ENCODE results near the gene FSTL1.
"Not testable (repeated sequence)": the region's sequence is repeated elsewhere in the genome, so short reads cannot be mapped to it uniquely, and the experiment has no call there.

FSTL1 gene

DNA sequence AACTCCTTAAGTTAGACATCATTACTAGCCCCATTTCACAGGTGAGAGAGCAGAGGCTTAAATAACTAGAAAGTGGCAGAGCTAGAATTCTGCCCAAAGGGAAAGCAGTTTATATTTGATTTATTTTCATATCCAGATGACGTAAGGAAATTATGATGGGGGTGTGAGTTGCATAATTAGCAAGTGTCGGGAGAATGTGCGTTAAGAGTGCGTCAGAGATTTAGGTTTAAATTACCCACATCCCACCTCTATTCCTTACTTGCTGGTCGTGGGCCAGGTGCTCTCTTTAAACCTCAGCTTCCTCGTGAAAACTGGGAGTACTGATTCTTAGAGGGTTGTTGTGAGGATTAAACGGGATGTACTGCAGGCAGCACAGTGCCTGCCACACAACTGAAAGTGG, 32.3 kb downstream of the FSTL1 start:
- no peak for DNase-seq (ENCODE audit: low read depth)

DNA sequence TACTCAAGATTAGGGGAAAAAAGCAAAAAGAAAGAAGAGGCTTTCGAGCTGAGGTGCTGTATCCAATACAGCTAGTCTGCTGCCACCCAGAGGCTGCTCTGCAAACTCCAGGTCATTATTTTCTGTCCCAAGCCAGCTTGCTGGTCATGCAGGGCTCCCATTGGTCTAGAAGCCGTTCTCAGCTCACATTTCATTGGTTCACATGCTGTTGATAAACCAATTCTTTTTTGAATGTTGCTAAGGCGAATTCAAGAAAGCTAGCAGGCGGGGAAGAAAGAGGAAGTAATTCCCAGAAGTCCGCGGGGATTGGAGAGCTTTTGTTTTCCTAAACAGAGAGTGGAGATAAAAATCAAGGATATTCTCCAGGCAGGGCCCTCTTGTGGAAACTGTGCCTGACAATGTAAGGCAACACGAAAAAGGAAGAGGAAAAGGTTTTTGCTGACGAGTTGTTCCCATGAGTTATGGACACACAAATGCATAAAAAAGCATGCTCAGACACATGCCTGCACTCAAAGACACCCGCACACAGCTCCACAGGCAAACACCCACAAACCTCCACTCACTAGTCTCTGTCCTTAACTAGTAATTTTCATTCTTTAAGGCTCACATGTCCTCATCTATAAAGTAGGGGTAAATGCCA, 33.4 kb downstream of the FSTL1 start:
- peak; percentile 97 for DNase-seq (ENCODE audit: low read depth)

DNA sequence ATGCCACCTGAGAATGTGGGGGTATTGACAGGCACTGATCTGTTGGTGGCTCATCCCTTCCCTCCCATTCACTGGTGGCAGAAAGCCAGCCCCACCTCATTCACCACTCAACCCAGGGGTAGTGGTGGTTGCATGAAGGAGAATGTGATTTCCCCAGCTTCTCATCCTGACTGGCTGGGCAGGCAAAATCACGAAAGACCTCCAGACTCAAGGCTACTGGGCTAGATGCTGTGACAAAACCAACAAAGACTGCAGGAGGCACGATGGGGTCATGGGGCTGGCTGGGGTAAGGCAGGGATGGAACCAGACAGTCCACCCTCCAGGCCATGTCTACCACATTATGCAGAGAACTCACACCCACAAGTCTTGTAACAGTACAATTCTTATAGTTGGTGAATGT, 33.9 kb downstream of the FSTL1 start:
- DNase-seq (ENCODE audit: low read depth): no peak

GRCh38 chr3:120415756-120416155, 35.0 kb downstream of the FSTL1 start:
- DNase-seq (ENCODE audit: low read depth): no peak

DNA sequence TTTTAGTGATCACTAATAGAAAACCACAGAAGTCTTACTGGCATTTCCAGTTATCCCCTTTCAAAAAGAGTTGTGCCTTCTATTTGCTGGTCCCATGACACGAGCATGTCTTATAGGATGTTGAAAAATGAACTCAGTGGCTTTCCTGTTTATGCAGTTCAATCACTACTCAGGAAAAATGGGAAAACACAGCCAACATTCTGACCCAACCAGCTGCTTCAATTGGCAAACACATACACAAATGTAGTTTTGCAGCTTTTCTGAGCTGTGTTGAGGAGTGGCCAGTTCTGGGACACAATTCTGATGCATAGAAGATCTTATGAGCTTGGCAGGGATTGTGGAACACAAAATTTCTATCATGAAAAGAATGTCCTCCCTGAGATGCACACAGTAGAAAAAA, 40.3 kb downstream of the FSTL1 start:
- DNase-seq (ENCODE audit: low read depth): no peak

DNA sequence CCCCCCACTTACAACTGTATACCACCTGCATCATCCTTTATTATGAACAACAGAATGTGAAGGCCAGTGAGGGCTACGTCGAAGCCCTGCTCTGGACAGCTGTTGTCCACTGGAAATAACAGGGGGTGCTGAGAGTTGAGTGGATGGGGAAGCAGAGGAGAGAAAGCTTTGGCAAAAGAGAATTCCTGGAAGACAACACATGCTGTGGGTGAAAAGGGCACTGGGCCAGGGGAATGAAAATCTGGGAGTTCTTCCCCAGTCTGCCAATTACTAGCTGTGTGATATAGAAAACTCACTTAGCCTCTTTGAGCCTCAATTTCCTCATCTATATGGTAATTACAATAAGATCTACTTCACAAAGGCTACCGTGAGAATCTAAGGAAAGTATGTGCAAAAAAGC, 40.7 kb downstream of the FSTL1 start:
- no peak for DNase-seq (ENCODE audit: low read depth)

DNA sequence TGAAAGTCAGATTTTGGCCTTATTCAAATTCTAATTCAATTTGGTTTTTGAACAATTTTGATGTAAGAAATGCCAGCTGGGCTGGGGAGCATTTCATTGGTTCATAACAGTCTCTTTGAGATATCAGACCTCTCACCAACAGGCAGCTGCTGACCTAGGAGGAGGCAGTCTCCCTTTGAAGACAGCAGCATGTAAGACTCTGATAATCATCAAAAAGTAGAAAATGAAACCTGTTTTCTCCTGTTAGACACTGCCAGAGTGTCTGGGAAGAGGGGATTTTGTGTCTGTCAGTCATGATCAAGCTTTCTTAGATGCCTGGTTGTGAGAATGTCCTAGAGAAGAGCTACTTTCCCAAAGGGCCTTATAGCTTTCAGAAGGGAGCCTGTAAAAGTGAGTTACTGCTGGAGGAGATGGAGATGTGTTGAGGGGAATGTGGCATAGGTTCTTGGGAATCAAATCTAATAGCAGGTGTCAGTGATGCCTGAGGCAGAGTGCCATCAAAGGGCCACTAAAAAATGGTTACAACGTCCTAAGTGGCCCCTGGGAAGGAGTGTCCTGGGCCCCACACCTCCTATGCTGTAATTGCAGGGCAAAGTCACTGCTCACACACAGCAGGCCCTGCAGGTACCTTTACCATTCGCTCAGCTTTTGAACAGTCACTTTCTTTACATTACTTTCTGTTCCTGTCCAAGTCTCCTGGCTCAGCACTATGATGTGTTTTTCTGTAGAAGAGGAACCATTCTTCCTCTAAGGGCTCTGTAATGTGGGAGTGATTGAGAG, 43.1 kb downstream of the FSTL1 start:
- DNase-seq (ENCODE audit: low read depth): no peak

DNA sequence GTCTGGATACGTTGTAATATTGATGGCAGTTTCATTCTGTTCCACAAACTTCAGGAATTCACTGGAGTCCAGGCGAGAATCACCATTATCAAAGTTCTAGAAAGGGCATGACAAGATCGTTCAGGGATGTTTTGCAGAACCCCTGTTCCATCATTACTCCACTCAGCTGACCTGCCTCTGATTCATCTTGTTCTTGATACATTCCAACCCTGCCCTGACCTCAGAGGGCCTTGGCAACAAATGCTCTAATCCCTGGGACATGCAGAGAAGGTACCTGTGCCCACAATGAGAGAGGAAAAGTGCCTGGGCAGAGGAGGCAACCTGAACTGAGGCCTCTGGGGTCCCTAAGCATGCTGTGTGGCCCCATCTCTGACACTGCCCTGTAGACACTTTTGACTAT, 45.9 kb downstream of the FSTL1 start:
- DNase-seq (ENCODE audit: low read depth): no peak

GRCh38 chr3:120402257-120402656, 48.5 kb downstream of the FSTL1 start:
- DNase-seq (ENCODE audit: low read depth): no peak

- DNase-seq (ENCODE audit: low read depth): no peak
Measured at GRCh38 chr3:120399372-120399771, 51.4 kb downstream of the FSTL1 start.

GRCh38 chr3:120396469-120396868, 54.3 kb downstream of the FSTL1 start:
- no peak for DNase-seq (ENCODE audit: low read depth)

GRCh38 chr3:120394347-120394746, 56.4 kb downstream of the FSTL1 start:
- no peak for DNase-seq (ENCODE audit: low read depth)

DNA sequence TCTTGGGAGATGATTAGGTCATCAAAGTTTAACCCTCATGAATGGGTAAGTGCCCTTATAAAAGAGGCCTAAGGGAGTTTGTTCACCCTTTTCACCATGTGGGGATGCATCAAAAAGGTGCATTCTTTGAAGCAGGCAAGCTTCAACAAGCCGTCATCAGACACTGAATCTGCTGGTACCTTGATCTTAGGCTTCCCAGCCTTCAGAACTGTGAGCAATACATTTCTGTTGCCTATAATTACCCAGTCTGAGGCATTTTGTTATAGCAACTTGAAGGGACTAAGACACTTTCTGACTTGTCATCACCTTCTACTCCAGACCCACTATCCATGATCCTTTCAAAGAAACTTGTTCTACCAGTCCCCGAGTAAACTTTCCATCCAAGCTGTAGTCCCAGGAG, 57.0 kb downstream of the FSTL1 start:
- DNase-seq (ENCODE audit: low read depth): no peak

DNA sequence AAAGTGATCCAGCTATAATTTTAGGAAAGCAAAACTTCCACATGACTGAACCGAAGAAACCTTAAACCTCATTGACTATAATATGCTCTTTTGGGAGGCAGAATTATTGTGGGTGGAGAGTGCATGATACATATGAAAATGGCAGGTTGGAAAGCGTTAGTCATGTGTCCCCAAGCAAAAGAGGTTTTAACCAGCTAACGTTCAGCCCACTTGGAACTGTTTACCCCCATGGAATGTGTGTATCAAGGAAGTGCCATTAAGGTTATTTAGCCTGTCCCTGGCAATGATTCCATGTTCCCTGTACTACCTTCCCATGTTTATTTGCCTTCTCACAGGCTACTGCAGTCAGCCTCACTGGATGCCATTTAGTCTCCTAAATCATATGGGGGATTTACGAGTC, 57.5 kb downstream of the FSTL1 start:
- peak; percentile 28 for DNase-seq (ENCODE audit: low read depth)

GRCh38 chr3:120382941-120383447, 67.8 kb downstream of the FSTL1 start:
- no peak for DNase-seq (ENCODE audit: low read depth)

GRCh38 chr3:120381503-120381902, 69.3 kb downstream of the FSTL1 start:
- no peak for DNase-seq (ENCODE audit: low read depth)

- DNase-seq (ENCODE audit: low read depth): not testable (repeated sequence)
Measured at GRCh38 chr3:120377948-120378347, 72.8 kb downstream of the FSTL1 start.

DNA sequence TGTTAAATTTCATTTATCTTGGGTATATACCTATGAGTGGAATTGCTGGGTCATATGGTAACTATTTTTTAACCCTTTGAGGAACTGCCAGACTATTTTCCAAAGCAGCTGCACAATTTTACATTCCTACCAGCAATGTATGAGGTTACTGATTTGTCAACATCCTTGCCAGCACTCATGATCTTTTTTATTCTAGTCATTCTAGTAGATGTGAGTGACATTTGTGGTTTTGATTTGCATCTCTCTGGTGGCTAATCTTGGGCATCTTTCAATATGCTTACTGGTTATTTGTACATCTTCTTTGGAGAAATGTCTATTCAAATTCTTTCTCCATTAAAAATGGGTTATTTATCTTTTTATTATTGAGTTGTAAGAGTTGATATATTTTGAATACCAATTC, 80.3 kb downstream of the FSTL1 start:
- no peak for DNase-seq (ENCODE audit: low read depth)

- no peak for DNase-seq (ENCODE audit: low read depth)
Measured at GRCh38 chr3:120369037-120369467, 81.7 kb downstream of the FSTL1 start.

- DNase-seq (ENCODE audit: low read depth): no peak
Measured at GRCh38 chr3:120368172-120368571, 82.6 kb downstream of the FSTL1 start.

DNA sequence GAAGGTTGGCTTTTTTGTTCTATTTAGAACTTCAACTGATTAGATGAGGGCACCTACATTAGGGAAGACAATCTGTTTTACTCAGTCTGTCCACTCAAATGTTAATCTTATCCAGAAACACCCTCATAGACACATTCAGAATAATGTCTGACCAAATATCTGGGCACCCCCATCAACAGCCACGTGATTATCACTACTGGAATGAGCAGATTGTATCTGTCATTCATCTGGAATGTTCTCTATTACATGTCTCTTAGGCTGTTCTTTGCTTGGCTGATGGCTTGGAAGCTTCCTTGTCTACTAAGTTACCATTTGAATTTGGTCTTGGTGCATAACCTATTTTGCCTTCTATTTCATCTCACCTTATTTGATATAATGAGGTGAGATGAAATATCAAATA, 86.0 kb downstream of the FSTL1 start:
- DNase-seq (ENCODE audit: low read depth): peak; percentile 3

- no peak for DNase-seq (ENCODE audit: low read depth)
Measured at GRCh38 chr3:120364101-120364500, 86.7 kb downstream of the FSTL1 start.

DNA sequence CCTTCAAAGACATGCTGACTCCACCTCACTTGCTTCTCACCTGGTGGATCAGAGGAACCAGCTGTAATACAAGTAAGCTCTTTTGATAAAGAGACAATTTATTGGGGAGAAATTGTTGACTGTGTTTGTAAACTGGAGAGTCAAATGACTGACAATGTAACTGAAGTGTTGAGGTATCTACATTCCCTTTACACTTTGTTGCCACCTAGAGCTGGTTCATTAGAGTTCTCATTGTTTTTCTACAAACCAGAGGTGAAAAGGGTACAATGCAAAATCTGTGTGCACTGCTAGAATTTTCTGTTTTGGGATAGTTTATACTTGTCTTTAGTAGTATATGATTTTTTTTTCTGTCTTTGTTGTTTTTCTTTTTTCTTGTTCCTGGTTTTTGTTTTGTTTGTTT, 93.0 kb downstream of the FSTL1 start:
- DNase-seq (ENCODE audit: low read depth): no peak

- no peak for DNase-seq (ENCODE audit: low read depth)
Measured at GRCh38 chr3:120355486-120355885, 95.3 kb downstream of the FSTL1 start.
